Panc1 (cell line): ENCODE measurements around the gene TTF2.

Experiments
- CTCF ChIP-seq: fragments of 450-650 bp; IDR thresholded peaks from 2 replicates; pipeline ENCODE4 v1.5.1; 2017; ENCODE audit warnings: mild to moderate bottlenecking
- REST ChIP-seq, 2 experiments: IDR thresholded peaks; 2 replicates each; pipeline ENCODE4 v1.6.1; 2011 to 2012; ENCODE audit warnings: low read depth in 2 of 2, control low read depth in 1 of 2, low read length in 1 of 2, mild to moderate bottlenecking in 1 of 2, moderate library complexity in 1 of 2; ENCODE audit not compliant: insufficient read depth in 1 of 2
- SIN3A ChIP-seq: IDR thresholded peaks from 2 replicates; pipeline ENCODE4 v1.6.1; 2012; ENCODE audit warnings: low read depth, mild to moderate bottlenecking, low read length, moderate library complexity, borderline replicate concordance; ENCODE audit not compliant: insufficient read depth
- TCF7L2 ChIP-seq: IDR thresholded peaks from 2 replicates; pipeline ENCODE4 v1.6.1; 2011; ENCODE audit warnings: mild to moderate bottlenecking, low read depth, low read length, inconsistent platforms

DNA sequence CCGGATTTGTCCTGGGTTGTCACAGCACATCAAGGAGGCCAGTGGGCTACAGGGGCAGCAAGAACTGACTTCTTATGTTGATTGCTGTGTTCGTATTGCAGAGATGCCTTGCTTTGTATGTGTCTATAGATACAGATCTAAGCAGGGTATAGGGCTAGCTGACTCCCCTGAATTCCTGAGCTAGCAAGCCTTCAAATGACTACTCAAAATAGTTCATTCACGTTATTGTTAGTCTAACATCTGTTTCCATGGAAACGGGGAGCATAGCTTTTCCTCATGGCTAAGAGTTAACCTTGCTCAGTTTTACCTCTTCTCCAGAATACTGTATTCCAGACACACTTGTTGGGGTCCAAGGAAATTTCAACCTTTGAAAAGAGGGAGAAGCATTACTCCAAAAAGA lies 37.3 kb downstream of the TTF2 start:
- no peak for TF ChIP-seq CTCF
- no peak for TF ChIP-seq REST (IDR thresholded peaks at IDR 0.05; ENCODE audit: insufficient read depth in 1 of 2, low read depth in 2 of 2, low read length in 1 of 2)
- TF ChIP-seq TCF7L2 = no peak
- no peak for TF ChIP-seq SIN3A
